RPMI8226 (cell line): ENCODE measurements around the gene EPN2.

ENCODE experiments used
- DNase-seq: peaks from one replicate; pipeline ENCODE4 v3.0.0-alpha.2; 2015

The EPN2 gene

GRCh38 chr17:19296786-19297778, 59.9 kb downstream of the EPN2 start:
- DNase-seq: peak; percentile 25

GRCh38 chr17:19298569-19299213, 61.5 kb downstream of the EPN2 start:
- DNase-seq: no peak

- no peak for DNase-seq
Observed at GRCh38 chr17:19299214-19299747, 62.1 kb downstream of the EPN2 start.

GRCh38 chr17:19299866-19300265, 62.7 kb downstream of the EPN2 start:
- DNase-seq: no peak

- DNase-seq: no peak
Observed at GRCh38 chr17:19301274-19301951, 64.2 kb downstream of the EPN2 start.

- no peak for DNase-seq
Observed at GRCh38 chr17:19301973-19302372, 64.8 kb downstream of the EPN2 start.

GRCh38 chr17:19302791-19303331, 65.7 kb downstream of the EPN2 start:
- DNase-seq: no peak

- no peak for DNase-seq
Observed at GRCh38 chr17:19303367-19303776, 66.2 kb downstream of the EPN2 start.

GRCh38 chr17:19304209-19304608, 67.0 kb downstream of the EPN2 start:
- DNase-seq: no peak

GRCh38 chr17:19304751-19305150, 67.6 kb downstream of the EPN2 start:
- DNase-seq: no peak

- no peak for DNase-seq
Observed at GRCh38 chr17:19305256-19305655, 68.1 kb downstream of the EPN2 start.

- DNase-seq: peak; percentile 53
Observed at GRCh38 chr17:19305761-19306159, 68.6 kb downstream of the EPN2 start.

- DNase-seq: peak; percentile 89
Observed at GRCh38 chr17:19306160-19307111, 69.3 kb downstream of the EPN2 start.

GRCh38 chr17:19307521-19307920, 70.4 kb downstream of the EPN2 start:
- DNase-seq: no peak

- DNase-seq: no peak
Observed at GRCh38 chr17:19308398-19308797, 71.2 kb downstream of the EPN2 start.

- DNase-seq: no peak
Observed at GRCh38 chr17:19309701-19310100, 72.5 kb downstream of the EPN2 start.

GRCh38 chr17:19310151-19310550, 73.0 kb downstream of the EPN2 start:
- no peak for DNase-seq

- no peak for DNase-seq
Observed at GRCh38 chr17:19311016-19311415, 73.8 kb downstream of the EPN2 start.

- no peak for DNase-seq
Observed at GRCh38 chr17:19311421-19312215, 74.5 kb downstream of the EPN2 start.

- DNase-seq: no peak
Observed at GRCh38 chr17:19312406-19312805, 75.2 kb downstream of the EPN2 start.
